SU-DHL-6 (cell line): ENCODE data around the gene SLC13A4.

Experiments used
- H2AFZ ChIP-seq: fragments of 200-600 bp; sonication (generic); 2 replicates; pipeline ENCODE4 v1.6.1; 2014; ENCODE audit warnings: low read depth, mild to moderate bottlenecking, moderate library complexity, mixed read lengths, antibody characterized with exemption, low read length; ENCODE audit not compliant: severe bottlenecking
- H3F3A ChIP-seq: fragments of 200-600 bp; shearing (Covaris generic); 2 replicates; pipeline ENCODE4 v1.6.0; 2016; ENCODE audit warnings: antibody characterized with exemption, mild to moderate bottlenecking; ENCODE audit not compliant: insufficient read depth
- H3K27ac ChIP-seq: fragments of 200-600 bp; sonication (generic); 2 replicates; pipeline ENCODE4 v1.5.1; 2016; ENCODE audit warnings: low read depth, mild to moderate bottlenecking, low read length, moderate library complexity, mixed read lengths
- H3K27me3 ChIP-seq: fragments of 200-600 bp; sonication (generic), shearing (Covaris generic); 2 replicates; pipeline ENCODE4 v1.6.0; 2014; ENCODE audit warnings: mild to moderate bottlenecking, low read length
- H3K36me3 ChIP-seq: fragments of 200-600 bp; sonication (generic); 2 replicates; pipeline ENCODE4 v1.6.1; 2014; ENCODE audit warnings: mild to moderate bottlenecking, low read length, mixed read lengths
- H3K4me2 ChIP-seq: fragments of 300-600, 200-600 bp; shearing (Covaris generic), sonication (generic); 2 replicates; pipeline ENCODE4 v1.6.0; 2014; ENCODE audit warnings: low read length, low read depth, mild to moderate bottlenecking; ENCODE audit not compliant: poor library complexity, severe bottlenecking
- H3K4me3 ChIP-seq: fragments of 200-600 bp; sonication (generic); 2 replicates; pipeline ENCODE4 v1.5.1; 2014; ENCODE audit warnings: antibody characterized with exemption, low read length, mild to moderate bottlenecking, mixed read lengths; ENCODE audit not compliant: insufficient read depth, poor library complexity, severe bottlenecking
- H3K79me2 ChIP-seq: fragments of 200-600 bp; sonication (generic); 2 replicates; pipeline ENCODE4 v1.6.1; 2014; ENCODE audit warnings: mild to moderate bottlenecking, low read length, moderate library complexity; ENCODE audit not compliant: insufficient read depth
- H3K9ac ChIP-seq: fragments of 200-600 bp; sonication (generic); 2 replicates; pipeline ENCODE4 v1.7.0; 2014; ENCODE audit warnings: mild to moderate bottlenecking, low read length
- H3K9me2 ChIP-seq: fragments of 200-600 bp; sonication (generic); replicated peaks from 2 replicates; pipeline ENCODE4 v1.6.1; 2014; ENCODE audit warnings: low read length; ENCODE audit not compliant: insufficient read depth
- H3K9me3 ChIP-seq: fragments of 200-600 bp; sonication (generic); 2 replicates; pipeline ENCODE4 v1.6.1; 2014; ENCODE audit warnings: low read length, mixed read lengths; ENCODE audit not compliant: insufficient read depth
- H4K20me1 ChIP-seq: fragments of 200-600 bp; sonication (generic); 2 replicates; pipeline ENCODE4 v1.6.1; 2014; ENCODE audit warnings: low read depth, mild to moderate bottlenecking, antibody characterized with exemption, low read length, moderate library complexity, mixed read lengths
- EZH2phosphoT487 ChIP-seq: fragments of 200-600 bp; sonication (generic), shearing (Covaris generic); conservative IDR thresholded peaks from 2 replicates; pipeline ENCODE4 v1.6.1; 2018; ENCODE audit warnings: mild to moderate bottlenecking, antibody characterized with exemption, low read length, moderate library complexity, mixed read lengths
- TF ChIP-seq, protein P1 (sequence below): fragments of 200-600 bp; sonication (generic); IDR thresholded peaks from one replicate; pipeline ENCODE4 v1.5.1; 2017; ENCODE audit warnings: antibody characterized with exemption, mild to moderate bottlenecking, low read length, moderate library complexity; ENCODE audit not compliant: insufficient read depth, poor library complexity, severe bottlenecking

The SLC13A4 gene

DNA sequence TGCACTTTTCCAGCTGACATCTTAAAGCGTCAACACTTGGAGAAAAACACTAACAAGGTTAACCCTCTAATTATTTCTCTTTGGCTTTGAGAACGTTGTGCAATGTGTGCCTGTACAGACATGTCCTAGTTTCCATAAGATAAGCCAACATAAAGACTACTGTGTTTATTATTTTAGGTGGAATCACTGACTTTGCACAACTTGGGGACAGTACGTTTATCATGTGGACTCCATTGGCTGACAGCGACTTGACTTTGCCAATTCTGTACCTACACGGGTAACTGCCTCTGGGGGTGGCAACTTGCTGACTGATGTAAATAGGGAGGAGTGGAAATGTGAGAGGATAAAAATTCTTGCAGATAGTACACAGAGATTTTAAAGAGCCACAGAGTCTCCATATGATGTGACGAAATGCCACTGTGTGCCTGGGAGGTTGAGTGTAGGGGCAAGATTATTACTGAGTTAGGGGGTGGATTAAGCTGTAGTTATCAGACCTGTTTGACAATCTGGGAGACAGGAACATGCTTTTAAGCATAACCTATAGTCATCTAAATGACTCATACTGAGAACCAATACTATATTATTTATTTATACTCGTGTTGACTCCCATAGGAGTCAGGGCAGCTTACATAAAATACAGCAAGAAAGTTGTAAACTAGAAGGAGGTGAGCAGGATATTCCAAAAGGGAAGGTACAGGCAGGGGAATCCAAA is 21.0 kb downstream of the SLC13A4 start:
- no peak overlapping the region for H3K4me2 ChIP-seq
- no peaks in the 10 kb centered on the region for H3K9me2 ChIP-seq
- no peaks in the 10 kb centered on the region for H3K79me2 ChIP-seq
- no peak overlapping the region for H3K4me3 ChIP-seq
- H3K27me3 ChIP-seq = no peaks in the 10 kb centered on the region
- H4K20me1 ChIP-seq = no peaks in the 10 kb centered on the region
- no peak overlapping the region for H2AFZ ChIP-seq
- TF ChIP-seq, protein P1, sequence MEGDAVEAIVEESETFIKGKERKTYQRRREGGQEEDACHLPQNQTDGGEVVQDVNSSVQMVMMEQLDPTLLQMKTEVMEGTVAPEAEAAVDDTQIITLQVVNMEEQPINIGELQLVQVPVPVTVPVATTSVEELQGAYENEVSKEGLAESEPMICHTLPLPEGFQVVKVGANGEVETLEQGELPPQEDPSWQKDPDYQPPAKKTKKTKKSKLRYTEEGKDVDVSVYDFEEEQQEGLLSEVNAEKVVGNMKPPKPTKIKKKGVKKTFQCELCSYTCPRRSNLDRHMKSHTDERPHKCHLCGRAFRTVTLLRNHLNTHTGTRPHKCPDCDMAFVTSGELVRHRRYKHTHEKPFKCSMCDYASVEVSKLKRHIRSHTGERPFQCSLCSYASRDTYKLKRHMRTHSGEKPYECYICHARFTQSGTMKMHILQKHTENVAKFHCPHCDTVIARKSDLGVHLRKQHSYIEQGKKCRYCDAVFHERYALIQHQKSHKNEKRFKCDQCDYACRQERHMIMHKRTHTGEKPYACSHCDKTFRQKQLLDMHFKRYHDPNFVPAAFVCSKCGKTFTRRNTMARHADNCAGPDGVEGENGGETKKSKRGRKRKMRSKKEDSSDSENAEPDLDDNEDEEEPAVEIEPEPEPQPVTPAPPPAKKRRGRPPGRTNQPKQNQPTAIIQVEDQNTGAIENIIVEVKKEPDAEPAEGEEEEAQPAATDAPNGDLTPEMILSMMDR = no peak
- no peak for TF ChIP-seq EZH2phosphoT487
- H3K36me3 ChIP-seq = no peaks in the 10 kb centered on the region
- H3K9ac ChIP-seq = no peak overlapping the region
- no peaks in the 10 kb centered on the region for H3K9me3 ChIP-seq
- no peaks in the 10 kb centered on the region for H3F3A ChIP-seq
- no peak overlapping the region for H3K27ac ChIP-seq

DNA sequence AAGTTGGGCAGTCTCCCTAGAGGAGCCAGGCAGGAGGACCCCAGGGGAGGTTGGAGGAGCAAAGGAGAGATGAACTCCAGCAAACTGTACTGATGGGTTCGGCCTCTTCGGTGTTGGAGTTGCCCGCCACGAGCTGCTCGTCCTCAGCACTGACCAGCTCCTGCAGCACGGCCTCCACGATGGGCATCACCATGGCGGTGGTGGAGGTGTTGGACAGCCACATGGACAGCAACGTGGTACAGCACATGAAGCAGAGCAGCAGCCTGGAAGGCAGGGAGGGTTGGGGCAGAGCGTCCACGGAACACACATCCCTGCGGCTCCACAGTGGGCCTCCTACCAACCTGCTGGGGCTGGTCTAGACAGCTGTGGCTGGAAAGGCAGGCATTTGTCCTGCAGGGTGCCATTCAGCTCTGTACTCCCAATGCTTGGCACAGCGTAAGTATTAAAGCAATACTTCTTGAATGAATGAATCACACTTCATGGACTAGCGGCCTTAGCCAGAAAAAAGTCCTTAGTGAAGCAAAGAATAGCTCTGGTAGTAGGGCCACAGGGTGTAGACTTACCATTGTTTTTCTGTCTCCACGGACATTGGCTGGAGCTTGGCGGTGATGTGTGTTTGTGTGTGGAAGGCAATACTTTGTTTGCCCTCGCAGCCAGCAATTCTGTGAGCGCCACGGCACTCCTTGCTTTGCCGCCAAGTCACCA is 21.8 kb downstream of the SLC13A4 start:
- Histone ChIP-seq H3F3A (no peaks in the 10 kb centered on the region), H4K20me1 (no peaks in the 10 kb centered on the region), H3K9me2 (no peaks in the 10 kb centered on the region), H3K27ac (no peak overlapping the region), H3K36me3 (no peaks in the 10 kb centered on the region), H3K9ac (no peak overlapping the region), H3K9me3 (no peaks in the 10 kb centered on the region), H2AFZ (no peak overlapping the region), H3K4me2 (no peak overlapping the region), H3K27me3 (no peaks in the 10 kb centered on the region), H3K79me2 (no peaks in the 10 kb centered on the region), H3K4me3 (no peak overlapping the region)
- TF ChIP-seq EZH2phosphoT487 = no peak
- TF ChIP-seq, protein P1 = no peak

DNA sequence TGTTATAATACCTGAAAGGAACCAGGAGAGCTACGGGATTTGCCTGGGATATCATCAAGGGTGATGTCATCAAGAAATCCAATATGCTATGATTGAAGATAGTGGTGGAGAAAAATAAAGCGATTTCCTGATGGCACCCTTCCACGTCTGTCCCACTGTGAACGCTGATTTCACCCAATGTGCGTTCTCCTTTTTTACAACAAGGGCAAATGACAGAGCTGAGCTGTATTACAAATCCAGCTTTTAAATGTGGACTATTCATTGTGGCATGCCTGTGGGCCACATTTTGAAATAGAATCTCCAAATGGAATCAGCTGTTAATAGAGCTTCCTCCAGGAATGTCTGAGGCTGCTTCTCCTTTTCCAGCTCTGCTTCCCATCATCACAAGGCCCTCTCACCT is 23.3 kb downstream of the SLC13A4 start:
- no peak for TF ChIP-seq EZH2phosphoT487
- TF ChIP-seq, protein P1 = no peak

More for the DNA sequence above, 23.3 kb downstream of the SLC13A4 start:
- Histone ChIP-seq H2AFZ (no peak overlapping the region), H3K36me3 (no peaks in the 10 kb centered on the region), H3K4me2 (no peak overlapping the region), H3K27me3 (no peaks in the 10 kb centered on the region), H3K9ac (no peak overlapping the region), H4K20me1 (no peaks in the 10 kb centered on the region), H3K9me2 (no peaks in the 10 kb centered on the region), H3F3A (no peaks in the 10 kb centered on the region), H3K9me3 (no peaks in the 10 kb centered on the region), H3K27ac (no peak overlapping the region), H3K79me2 (no peaks in the 10 kb centered on the region), H3K4me3 (no peak overlapping the region)
